Measurements from ENCODE around the gene SFR1.

The SFR1 gene, protein sequence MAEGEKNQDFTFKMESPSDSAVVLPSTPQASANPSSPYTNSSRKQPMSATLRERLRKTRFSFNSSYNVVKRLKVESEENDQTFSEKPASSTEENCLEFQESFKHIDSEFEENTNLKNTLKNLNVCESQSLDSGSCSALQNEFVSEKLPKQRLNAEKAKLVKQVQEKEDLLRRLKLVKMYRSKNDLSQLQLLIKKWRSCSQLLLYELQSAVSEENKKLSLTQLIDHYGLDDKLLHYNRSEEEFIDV

DNA sequence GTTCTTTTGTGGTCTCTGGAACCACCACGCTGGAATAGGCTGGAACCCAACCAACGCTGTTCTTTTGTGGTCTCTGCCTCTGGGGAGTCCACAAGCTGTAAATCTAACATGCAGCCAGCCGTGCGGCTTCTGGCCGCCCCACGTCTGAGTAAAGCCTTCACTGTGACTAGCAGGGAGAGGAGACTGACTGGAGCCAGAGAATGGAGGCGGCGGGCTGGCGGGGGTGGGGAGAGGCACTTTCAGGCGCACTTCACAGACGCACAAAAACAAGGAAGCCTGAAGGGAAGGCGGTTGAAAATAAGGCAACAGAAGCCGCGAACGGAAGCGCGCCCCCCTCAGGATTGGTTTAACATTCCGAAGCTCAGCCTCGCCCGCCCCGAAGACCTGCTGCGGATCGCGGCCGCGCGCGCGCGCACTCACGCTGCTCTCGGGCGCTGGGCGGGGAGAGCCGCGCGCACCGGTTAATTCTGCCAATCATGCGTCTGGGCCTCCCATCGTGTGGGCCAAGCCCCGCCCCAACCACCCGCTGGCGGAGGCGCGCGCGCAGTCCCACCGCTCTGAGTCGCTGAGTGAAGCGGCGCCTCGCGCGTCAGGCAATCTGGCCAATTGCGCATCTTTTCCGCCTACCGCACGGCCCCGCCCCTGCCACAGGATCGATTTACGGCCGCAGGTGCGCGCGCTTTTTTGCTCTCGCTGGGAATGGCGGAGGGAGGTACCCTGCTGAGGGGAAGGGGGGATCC is at the start of gene SFR1:
Gene SFR1, plus strand, starts transcription at position 687 of the 740 bp plus-strand sequence. Its CDS starts 13 bp downstream, at position 700.
- peak; percentile 98 for DNase-seq

DNA sequence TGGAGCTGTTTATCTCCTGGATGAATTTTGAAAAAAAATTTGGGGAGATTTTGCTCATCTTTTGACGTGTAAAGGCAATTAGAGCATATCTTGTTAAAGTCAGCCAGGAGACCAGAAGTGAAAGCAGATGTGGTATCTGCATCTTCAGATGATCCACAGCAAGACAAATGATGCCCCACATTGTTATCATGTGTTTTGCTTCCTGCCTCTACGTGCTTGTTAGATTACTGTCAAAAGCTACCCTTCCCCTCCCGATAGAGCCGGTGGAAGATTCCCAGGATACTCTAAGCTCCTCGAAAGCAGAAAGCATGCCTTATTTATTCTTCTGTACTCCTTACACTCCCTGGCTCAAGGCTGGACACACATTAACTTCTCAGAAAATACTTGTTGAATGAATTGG is 49.2 kb upstream of the SFR1 start:
- no peak for DNase-seq

DNA sequence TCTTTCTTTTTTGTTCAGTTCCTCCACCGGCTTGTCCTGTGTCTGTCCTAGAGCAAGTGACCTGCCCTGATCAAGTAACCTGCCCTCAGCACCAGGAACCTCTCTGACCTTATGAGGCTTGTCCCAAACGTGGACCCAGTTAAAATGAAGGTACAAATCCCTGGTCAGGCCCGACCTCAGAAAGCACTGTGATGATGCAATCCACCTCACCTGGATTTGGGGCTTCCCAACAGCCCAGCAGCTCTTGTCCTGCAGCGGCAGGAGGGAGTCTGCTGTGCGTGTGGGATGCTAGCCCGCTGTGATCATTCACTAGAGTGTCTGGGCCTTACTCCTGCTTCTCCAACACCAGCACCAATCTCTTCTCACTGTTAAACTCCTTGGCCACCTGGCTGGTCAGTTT is 47.5 kb upstream of the SFR1 start:
- DNase-seq = no peak

DNA sequence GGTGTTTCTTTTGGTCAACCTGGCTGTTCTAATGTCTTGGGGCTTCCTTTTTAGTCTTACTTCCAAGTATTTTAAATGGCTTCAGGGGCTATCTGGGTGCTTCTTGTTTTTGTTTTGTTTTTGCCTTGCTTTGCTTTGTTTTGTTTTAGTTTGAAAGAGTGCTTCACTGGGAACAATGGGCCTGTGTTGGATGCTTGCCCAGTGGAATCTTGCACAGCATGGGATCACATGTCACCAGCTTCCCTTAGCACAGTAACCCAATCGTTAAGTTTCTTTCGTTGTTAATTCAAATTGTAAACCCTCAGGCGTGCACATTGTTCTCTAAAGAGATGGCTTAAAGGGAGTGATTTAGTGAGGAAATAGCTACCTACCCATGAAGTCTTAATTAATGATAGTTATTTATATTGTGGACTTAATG is 45.2 kb upstream of the SFR1 start:
- DNase-seq = no peak

DNA sequence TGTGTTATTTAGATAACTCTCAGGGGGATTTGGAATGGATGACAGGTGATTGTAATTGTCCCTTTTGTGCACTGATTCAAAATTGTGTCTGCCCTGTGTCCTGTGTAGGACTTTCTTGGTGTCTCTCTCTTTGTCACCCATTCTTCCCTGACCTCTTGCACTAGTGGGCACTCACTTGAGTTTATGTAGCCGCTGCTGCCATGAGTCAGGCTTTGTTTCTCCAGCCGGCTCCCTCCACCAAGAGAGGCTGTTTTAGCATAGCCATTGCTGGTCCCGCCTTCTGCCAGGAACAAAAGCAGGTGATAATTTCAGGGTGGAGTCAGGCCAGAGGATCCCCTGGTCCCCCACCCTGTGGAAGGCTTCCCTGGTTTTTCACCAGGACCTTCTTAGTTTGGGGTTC is 44.7 kb upstream of the SFR1 start:
- DNase-seq = no peak

DNA sequence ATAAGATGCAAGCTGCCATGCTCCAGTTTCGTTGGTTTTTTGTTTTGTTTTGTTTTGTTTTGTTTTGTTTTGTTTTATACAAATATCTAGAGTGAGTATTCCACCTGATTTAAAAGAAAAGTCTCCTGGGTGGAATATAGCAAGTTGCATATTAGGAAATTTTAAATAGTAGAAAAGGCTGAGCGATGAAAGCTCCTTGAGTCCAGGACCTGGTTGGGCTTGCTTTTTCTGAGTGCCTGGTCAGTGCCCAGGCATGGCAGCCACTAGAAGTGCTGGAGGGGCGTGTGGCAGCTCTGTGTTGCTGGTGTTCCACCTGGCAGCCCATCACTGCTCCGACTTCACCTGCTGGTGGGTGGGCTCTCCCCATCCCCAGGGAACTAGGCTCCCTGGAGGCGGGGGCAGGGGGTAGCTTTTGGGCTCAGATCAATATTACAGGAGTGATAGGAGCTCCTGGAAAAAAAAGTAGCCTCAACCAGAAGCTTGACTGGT is 44.3 kb upstream of the SFR1 start:
- DNase-seq = no peak

DNA sequence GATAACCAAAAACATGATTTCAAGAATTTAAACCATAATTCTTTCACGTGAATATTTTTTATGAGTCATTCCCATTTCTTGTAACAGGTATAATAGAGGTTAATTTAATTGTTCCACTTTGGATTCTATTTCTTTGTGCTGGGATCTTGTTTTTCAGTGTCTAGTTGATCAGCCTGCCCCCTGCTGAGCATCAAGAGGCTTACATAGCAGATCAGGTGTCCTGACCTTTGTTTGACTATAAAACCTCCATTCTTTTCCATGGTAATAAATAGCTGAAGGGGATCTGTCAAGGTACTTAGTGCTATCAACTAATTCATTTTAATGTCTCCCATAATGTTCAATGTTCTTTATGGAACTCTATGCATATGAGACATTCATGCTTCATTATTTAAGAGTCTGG is 41.2 kb upstream of the SFR1 start:
- DNase-seq = peak; percentile 55

DNA sequence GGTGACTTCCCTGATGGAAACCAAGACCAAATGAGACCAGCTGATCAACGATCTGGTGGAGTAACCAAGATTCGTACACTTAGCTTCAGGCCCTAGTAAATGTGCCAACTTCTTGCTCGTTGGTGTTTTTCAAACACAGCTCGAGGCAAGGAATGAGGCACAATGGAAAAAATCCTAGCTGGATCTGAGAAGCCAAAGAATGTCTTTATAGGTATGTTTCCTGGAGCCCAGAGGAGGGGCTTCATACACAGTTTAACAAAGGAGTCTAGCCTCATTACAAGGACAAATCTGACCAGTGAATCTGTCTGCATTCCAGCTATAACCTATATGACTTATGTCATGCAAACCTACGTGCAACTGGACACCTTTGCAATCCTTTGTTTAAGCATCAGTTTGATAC is 40.0 kb upstream of the SFR1 start:
- DNase-seq = no peak

DNA sequence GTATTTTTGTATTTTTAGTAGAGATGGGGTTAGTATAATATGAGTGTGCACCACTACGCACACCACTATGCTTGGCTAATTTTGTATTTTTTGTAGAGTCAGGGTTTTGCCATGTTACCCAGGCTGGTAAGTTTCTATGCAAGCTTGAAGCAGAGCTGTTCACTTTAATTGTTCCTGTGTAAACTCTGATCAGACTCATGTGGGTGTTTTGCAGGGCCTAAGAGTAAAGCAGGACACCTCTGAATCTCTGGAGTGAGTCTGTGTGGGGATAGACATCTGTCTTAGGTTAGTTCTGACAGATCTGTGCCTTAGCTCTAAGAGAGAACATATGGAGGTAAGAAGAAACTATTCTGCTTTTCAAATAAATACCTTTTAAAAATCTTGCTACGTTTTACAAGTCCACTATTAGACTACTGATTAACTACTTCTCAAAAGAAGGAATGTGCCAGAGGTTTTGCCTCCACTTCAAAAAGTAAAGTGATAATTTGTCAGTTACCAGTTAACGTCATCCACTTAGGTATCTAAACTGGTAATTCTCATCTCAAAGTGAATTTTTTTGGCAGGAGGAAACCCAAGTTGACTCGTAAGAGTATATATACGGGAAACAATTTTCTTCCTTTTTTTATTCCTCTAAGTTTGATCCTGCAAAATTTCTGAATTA is 37.4 kb upstream of the SFR1 start:
- DNase-seq = no peak

DNA sequence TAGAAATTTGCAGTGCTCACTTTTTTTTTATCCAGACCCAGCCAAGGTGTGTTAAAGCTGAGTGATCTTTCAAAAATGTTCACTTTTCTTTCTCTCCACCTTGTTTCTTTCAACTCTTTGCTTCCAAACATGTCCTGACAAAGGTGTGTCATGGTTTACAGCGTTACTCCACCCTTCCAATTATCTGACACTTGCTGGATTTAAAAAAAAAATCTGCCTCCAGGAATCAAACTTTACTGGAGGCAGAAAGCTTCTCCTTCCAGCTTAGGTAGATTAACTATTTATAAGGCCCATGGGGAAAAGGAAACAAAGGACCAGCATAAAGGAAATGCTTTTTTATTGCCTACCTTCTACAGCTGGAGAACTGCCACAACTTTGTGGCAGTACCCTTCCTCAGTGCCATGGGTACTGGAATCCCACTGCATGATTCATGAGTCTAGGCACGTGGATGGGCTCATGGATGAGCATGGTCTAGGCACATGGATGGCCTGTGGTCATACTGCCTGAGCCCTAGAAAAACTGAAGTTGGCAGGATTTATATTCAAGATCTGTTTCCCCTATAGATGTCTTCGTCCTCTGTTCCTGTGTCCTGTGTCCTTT is 36.1 kb upstream of the SFR1 start, which contains the start of gene COL17A1:
Gene COL17A1, minus strand, starts transcription at position 80 of the 600 bp plus-strand sequence. CDS start 5,207 bp downstream, outside the sequence.
- DNase-seq = no peak

DNA sequence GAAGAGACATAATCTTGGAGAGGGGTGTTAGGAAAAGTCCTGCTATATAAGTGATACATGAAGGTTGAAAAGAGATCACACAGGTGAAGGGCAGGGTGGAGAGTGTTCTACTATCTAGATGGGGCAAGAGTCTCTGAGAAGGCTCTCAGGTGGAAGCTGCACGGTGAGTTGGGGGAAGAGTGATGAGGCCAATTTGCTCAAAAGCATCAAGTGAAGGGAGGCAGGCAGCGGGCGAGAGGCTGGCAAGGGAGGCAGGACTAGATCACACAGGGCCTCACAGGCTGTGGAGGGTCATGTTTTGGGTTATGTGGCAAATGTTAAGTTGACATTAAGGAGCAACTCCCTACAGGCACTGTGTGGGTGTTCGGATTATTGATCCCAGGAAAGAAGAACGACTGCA is 33.7 kb upstream of the SFR1 start:
- DNase-seq = no peak

DNA sequence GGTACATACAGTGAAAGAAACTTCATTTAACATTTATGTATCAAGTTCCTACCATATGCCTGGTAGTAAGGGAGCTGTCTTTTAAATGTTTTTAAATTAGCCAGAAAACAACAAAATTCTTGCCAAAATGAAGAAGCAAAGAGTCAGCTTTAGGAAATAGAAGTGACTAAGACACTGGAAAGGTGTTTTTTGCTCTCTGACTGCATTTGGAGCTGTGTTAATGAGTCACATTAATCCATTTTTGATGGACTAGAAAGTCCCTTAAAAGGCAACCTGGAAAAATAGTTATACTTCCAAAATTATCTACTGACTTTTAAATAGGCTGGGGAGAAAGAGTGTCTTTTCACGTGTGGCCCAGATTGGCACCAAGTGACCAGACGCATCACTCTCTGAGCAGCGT is 32.4 kb upstream of the SFR1 start:
- DNase-seq = no peak

DNA sequence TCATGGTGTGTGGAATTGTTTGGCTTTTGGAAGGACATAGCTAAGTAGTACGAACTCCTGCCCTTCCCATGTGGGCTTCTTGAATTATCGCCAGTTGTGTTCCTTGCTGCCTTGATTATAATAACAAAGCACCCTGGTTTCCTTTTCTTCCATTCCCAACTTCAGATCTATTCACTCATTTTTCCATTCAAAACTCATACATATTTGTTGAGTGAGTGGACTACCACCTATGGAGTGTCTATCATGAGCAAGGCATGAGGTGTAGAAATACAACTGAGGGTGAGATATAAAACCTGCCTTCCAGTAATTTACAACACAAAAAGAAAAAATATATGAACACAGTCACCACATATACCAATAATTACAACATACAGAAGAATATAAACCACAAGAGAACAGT is 31.4 kb upstream of the SFR1 start:
- DNase-seq = no peak

DNA sequence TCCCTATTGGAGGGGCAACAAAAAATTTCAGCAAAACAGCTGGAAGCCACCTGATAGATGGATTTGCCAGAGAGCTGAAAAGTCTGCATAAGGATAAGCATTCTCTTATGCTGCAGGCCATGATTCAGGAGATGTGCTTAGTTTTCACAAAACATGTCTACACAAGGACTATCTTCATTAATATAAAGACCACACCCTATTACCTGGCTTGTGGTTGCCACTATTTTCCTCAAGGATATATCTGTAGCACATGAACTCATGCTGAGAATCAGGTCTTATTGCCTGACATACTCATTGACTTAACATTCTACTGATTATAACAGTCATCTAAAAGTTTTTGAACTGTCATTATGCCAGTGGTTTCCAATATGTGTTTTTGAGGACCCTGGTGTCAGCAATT is 29.2 kb upstream of the SFR1 start:
- no peak for DNase-seq

DNA sequence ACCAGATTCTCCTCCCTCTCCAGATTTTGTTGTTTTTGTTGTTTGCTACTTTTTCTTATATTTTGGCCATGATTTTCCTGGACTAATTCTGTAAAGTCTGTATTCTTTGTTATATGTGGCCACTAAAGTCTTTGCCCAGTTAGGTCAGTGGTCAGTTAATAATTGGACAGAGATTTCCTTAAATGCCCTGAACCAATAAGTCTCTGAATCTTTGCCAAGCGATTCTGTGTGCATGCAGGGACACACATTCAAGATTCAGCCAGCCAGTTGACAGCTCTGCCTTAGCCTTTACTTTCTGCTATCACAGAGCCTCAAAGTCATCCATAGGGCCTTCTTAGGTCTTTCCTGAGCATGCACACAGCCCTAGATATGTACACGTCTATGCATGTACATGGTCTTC is 25.3 kb upstream of the SFR1 start:
- DNase-seq = no peak

DNA sequence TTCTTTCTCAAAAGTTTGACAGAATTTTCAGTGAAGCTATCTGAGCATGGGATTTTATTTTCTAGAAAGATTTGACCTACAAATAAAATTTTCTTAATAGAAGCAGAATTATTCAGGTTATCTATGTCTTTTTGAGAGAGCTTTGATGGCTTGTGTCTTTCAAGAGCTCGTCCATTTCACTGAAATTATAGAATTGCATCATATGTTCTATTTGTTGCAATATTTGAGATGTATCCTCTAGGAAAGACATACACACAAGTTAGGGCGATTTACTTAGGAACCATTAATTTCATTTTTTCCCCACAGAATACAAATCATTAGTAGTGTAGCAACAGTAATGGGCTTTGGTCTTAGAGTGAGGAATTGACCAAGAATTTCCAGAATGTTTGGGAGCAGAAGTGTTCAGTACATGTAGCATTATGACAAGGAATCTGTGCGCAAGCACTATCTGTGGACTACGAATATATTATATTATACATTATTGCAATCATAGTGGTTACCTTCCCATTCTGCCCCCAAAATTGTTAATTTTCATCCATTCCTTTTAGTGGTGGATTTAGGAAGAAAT is 23.5 kb upstream of the SFR1 start:
- no peak for DNase-seq

DNA sequence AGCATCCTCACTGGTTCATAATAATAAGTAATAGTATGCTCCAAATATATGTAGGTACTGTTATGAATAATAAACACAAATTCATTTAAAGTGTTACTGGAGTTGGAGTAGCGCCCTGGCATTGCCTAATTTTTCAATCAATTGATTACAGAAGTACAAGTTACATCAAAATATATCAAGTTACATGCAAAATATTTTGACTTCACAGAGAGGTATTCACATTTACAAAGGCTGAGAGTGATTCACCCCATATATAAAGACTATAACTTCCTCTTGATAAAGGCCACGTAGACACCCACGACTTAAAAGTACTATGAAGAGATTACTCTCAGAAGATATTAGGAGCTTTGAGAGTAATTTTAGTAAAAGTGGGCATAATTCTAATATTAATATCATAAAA is 22.7 kb upstream of the SFR1 start:
- no peak for DNase-seq

DNA sequence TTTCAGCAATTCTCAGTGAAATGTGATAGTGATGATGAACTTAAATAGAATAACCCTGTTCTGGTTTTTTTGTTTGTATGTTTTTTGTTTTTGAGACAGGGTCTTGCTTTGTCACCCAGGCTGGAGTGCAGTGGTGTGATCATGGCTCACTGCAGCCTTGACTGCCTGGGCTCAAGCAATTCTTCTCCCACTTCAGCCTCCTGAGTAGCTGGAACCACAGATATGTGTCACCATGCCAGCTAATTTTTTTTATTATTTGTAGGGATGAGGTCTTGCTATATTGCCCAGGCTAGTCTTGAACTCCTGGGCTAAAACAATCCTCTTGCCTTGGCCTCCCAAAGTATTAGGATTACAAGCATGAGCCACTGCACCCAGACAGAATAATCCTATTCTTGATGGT is 22.0 kb upstream of the SFR1 start:
- DNase-seq = no peak

DNA sequence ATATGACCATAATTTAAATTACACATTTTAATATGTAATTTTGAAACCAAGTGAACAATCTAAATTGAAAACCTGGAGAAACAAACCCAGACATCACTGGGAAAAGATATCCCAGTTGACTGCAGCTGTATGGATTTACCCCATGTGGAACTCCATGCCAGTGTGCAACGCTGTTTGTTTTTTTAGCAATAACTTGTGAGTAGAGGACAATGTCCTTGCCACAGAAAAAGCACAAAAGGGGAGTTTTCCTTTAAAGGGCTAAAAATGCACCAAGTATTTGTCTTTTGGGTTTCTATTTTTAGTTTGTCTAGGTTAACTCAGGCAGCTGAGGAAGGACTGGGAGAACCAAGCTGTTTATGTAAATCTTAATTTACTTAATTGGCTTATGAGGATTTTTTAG is 21.2 kb upstream of the SFR1 start:
- DNase-seq = peak; percentile 59

DNA sequence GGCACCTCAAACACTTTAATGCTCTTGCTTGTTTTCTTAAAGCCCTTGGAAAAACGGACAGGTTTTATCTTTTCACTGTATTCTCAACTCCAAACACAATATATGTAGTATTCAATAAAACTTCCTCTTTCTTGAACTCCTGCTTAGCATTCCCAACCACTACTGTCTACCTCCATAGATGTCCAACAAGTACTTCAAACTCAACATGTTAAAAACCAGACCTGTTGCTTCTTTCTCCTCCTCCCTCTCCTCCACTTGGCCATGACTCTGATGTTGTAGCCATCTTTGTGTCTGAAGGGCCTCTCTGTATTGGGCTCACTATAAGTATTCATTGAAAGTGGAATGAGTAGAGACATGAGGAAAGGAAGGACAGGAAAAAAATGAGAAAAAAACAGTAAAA is 20.1 kb upstream of the SFR1 start:
- DNase-seq = no peak

DNA sequence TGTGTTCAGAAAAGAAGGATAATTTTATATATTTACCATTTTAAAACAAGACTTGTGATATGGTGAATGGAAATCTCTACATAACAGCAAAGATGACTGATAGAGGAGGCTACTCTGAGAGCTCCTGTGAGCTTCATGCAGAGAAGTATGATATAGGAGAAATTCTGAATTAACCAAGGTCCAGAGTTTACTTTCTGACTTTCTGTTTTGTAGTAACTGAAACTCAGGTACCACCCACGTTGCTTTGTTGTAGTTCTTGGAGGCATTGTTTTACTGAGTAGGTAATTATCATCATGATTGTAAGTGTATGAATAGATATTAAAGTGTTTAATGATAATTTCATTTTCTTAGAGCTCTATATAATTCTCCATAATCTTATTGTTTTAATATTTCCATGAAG is 18.0 kb upstream of the SFR1 start:
- DNase-seq = no peak

DNA sequence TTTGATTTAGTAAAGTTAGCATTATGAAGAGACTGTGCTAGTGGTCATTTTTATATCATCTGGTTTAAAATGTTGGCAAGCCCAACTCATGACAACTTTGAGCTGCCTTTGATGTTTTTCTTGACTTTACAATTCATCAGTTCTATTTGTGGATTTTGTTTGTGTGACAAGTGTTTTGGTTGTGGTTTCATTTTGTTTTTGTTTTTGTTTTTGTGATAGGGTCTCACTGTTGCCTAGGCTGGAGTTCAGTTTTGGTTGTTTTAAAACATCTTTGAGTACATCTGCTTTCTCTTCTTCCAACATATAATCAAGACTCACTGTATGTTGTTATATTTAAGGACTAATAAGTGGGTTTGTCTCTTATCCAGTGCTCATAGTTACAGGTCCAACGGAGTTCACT is 17.6 kb upstream of the SFR1 start:
- no peak for DNase-seq

DNA sequence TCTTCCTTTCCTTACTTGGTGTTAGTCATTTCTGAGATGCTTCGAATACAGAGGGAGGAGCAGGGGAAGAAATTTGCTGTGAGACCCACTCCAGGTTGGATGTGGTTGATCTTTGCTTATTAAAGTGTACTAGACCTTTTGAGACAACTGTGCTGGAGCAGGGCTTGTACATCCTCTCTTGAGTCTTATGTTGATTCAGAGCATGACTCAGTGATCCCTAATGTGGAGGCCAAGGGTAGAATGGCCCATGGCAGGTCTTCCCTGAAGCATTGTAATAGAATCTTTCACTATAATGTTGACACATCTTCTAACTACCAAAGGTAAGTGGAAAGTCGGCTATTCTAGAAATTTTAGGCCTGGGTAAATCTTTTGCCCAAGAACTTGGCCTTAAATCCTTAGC is 17.0 kb upstream of the SFR1 start:
- no peak for DNase-seq
